ENCODE data around the gene PEX11G.

PEX11G gene

GRCh38 chr19:7526059-7526929 lies 37.5 kb upstream of the PEX11G start:
- Histone ChIP-seq H3K27ac (ENCODE audit: low read depth, low read length) (no peak overlapping the region), H3K4ac (ENCODE audit: low read depth, low read length) (no peak overlapping the region), H2BK120ac (ENCODE audit: insufficient read depth, low read length, poor library complexity) (no peak overlapping the region), H3K27me3 (ENCODE audit: insufficient read depth, low read length) (no peaks in the 10 kb centered on the region), H3K79me1 (ENCODE audit: low read length) (peaks cover 7% of the 10 kb centered on the region), H3K36me3 (ENCODE audit: control insufficient read depth in 1 of 2, insufficient read depth in 2 of 2, low read length in 2 of 2) (peaks cover 52 to 54% of the 10 kb centered on the region in 2 experiments), H3K79me2 (ENCODE audit: control insufficient read depth, insufficient read depth, low read length, poor library complexity) (peaks cover 6% of the 10 kb centered on the region), H3K4me2 (ENCODE audit: low read length) (no peak overlapping the region), H3K18ac (ENCODE audit: low read length) (no peak overlapping the region), H2BK12ac (ENCODE audit: low read length) (no peak overlapping the region), H2BK5ac (ENCODE audit: low read depth, low read length, poor library complexity) (no peak overlapping the region), H3K9me3 (ENCODE audit: insufficient read depth, low read depth, low read length) (peaks cover 4% of the 10 kb centered on the region), H4K91ac (ENCODE audit: low read depth, low read length) (no peak overlapping the region), H3K23ac (ENCODE audit: low read length) (no peak overlapping the region), H2AK5ac (ENCODE audit: low read length) (no peak overlapping the region), H3K4me3 (ENCODE audit: low read depth, low read length) (no peak overlapping the region), H2AFZ (ENCODE audit: insufficient read depth, low read length, poor library complexity) (no peak overlapping the region), H3K9ac (ENCODE audit: low read length) (no peak overlapping the region), H4K12ac (ENCODE audit: low read depth, low read length) (no peak overlapping the region), H4K8ac (ENCODE audit: low read depth, low read length) (no peak overlapping the region), H3K4me1 (ENCODE audit: control insufficient read depth in 1 of 2, insufficient read depth in 2 of 2, low read length in 2 of 2) (peaks cover 4 to 7% of the 10 kb centered on the region in 2 experiments), H3K14ac (ENCODE audit: low read length) (no peak overlapping the region)
- no peak for DNase-seq
- WGBS (ENCODE audit: extremely low coverage, insufficient coverage, insufficient read length): no CpG with 5 or more reads among the region's 31 CpGs

- no CpG with 5 or more reads among the region's 20 CpGs for WGBS (ENCODE audit: extremely low coverage, insufficient coverage, insufficient read length)
- Histone ChIP-seq H4K12ac (ENCODE audit: low read depth, low read length) (no peak overlapping the region), H3K18ac (ENCODE audit: low read length) (no peak overlapping the region)
Observed at GRCh38 chr19:7524992-7525739, 36.3 kb upstream of the PEX11G start.

GRCh38 chr19:7524523-7524922 lies 35.7 kb upstream of the PEX11G start:
- Histone ChIP-seq H3K14ac (ENCODE audit: low read length) (no peak overlapping the region), H3K27me3 (ENCODE audit: insufficient read depth, low read length) (no peaks in the 10 kb centered on the region), H4K91ac (ENCODE audit: low read depth, low read length) (no peak overlapping the region), H3K27ac (ENCODE audit: low read depth, low read length) (no peak overlapping the region), H4K8ac (ENCODE audit: low read depth, low read length) (no peak overlapping the region), H3K79me2 (ENCODE audit: control insufficient read depth, insufficient read depth, low read length, poor library complexity) (peaks cover 6% of the 10 kb centered on the region), H2AK5ac (ENCODE audit: low read length) (no peak overlapping the region), H3K9ac (ENCODE audit: low read length) (no peak overlapping the region), H2BK12ac (ENCODE audit: low read length) (no peak overlapping the region), H3K9me3 (ENCODE audit: insufficient read depth, low read depth, low read length) (peaks cover 4% of the 10 kb centered on the region), H3K4me2 (ENCODE audit: low read length) (no peak overlapping the region), H3K36me3 (ENCODE audit: control insufficient read depth in 1 of 2, insufficient read depth in 2 of 2, low read length in 2 of 2) (peaks cover 54 to 58% of the 10 kb centered on the region in 2 experiments), H3K4ac (ENCODE audit: low read depth, low read length) (no peak overlapping the region), H2BK5ac (ENCODE audit: low read depth, low read length, poor library complexity) (no peak overlapping the region), H4K12ac (ENCODE audit: low read depth, low read length) (no peak overlapping the region), H3K23ac (ENCODE audit: low read length) (no peak overlapping the region), H3K18ac (ENCODE audit: low read length) (no peak overlapping the region), H3K4me3 (ENCODE audit: low read depth, low read length) (no peak overlapping the region), H2BK120ac (ENCODE audit: insufficient read depth, low read length, poor library complexity) (no peak overlapping the region), H2AFZ (ENCODE audit: insufficient read depth, low read length, poor library complexity) (no peak overlapping the region), H3K4me1 (ENCODE audit: control insufficient read depth in 1 of 2, insufficient read depth in 2 of 2, low read length in 2 of 2) (peaks cover 4 to 7% of the 10 kb centered on the region in 2 experiments), H3K79me1 (ENCODE audit: low read length) (peaks cover 7% of the 10 kb centered on the region)
- no CpG with 5 or more reads among the region's 5 CpGs for WGBS (ENCODE audit: extremely low coverage, insufficient coverage, insufficient read length)
- DNase-seq: no peak

More at GRCh38 chr19:7524992-7525739, 36.3 kb upstream of the PEX11G start:
- no peak overlapping the region for H3K14ac ChIP-seq (ENCODE audit: low read length)
- peaks cover 7% of the 10 kb centered on the region for H3K79me1 ChIP-seq (ENCODE audit: low read length)
- H4K91ac ChIP-seq (ENCODE audit: low read depth, low read length): no peak overlapping the region
- no peak overlapping the region for H2BK12ac ChIP-seq (ENCODE audit: low read length)
- H2AFZ ChIP-seq (ENCODE audit: insufficient read depth, low read length, poor library complexity): no peak overlapping the region
- no peak overlapping the region for H2BK120ac ChIP-seq (ENCODE audit: insufficient read depth, low read length, poor library complexity)
- no peak overlapping the region for H3K27ac ChIP-seq (ENCODE audit: low read depth, low read length)
- H4K8ac ChIP-seq (ENCODE audit: low read depth, low read length): no peak overlapping the region
- no peak overlapping the region for H3K4me3 ChIP-seq (ENCODE audit: low read depth, low read length)
- no peak overlapping the region for H2AK5ac ChIP-seq (ENCODE audit: low read length)
- H3K4me2 ChIP-seq (ENCODE audit: low read length): no peak overlapping the region
- H3K79me2 ChIP-seq (ENCODE audit: control insufficient read depth, insufficient read depth, low read length, poor library complexity): peaks cover 6% of the 10 kb centered on the region
- H2BK5ac ChIP-seq (ENCODE audit: low read depth, low read length, poor library complexity): no peak overlapping the region
- no peak for DNase-seq
- no peak overlapping the region for H3K23ac ChIP-seq (ENCODE audit: low read length)
- peaks cover 54 to 58% of the 10 kb centered on the region in 2 experiments for H3K36me3 ChIP-seq (ENCODE audit: control insufficient read depth in 1 of 2, insufficient read depth in 2 of 2, low read length in 2 of 2)
- H3K27me3 ChIP-seq (ENCODE audit: insufficient read depth, low read length): no peaks in the 10 kb centered on the region
- peaks cover 4% of the 10 kb centered on the region for H3K9me3 ChIP-seq (ENCODE audit: insufficient read depth, low read depth, low read length)
- H3K4me1 ChIP-seq (ENCODE audit: control insufficient read depth in 1 of 2, insufficient read depth in 2 of 2, low read length in 2 of 2): peaks cover 4 to 7% of the 10 kb centered on the region in 2 experiments
- H3K9ac ChIP-seq (ENCODE audit: low read length): no peak overlapping the region
- no peak overlapping the region for H3K4ac ChIP-seq (ENCODE audit: low read depth, low read length)

GRCh38 chr19:7522923-7523667 lies 34.3 kb upstream of the PEX11G start:
- Histone ChIP-seq H3K27me3 (ENCODE audit: insufficient read depth, low read length) (no peaks in the 10 kb centered on the region), H3K9ac (ENCODE audit: low read length) (peak overlapping the region; percentile 21), H3K79me1 (ENCODE audit: low read length) (peaks cover 7% of the 10 kb centered on the region), H2AFZ (ENCODE audit: insufficient read depth, low read length, poor library complexity) (peak overlapping the region; percentile 56), H3K4me1 (ENCODE audit: control insufficient read depth in 1 of 2, insufficient read depth in 2 of 2, low read length in 2 of 2) (peaks cover 4 to 7% of the 10 kb centered on the region in 2 experiments), H3K36me3 (ENCODE audit: control insufficient read depth in 1 of 2, insufficient read depth in 2 of 2, low read length in 2 of 2) (peaks cover 45 to 49% of the 10 kb centered on the region in 2 experiments), H3K23ac (ENCODE audit: low read length) (no peak overlapping the region), H4K91ac (ENCODE audit: low read depth, low read length) (peak overlapping the region; percentile 28), H3K14ac (ENCODE audit: low read length) (peak overlapping the region; percentile 65), H2BK12ac (ENCODE audit: low read length) (no peak overlapping the region), H3K27ac (ENCODE audit: low read depth, low read length) (no peak overlapping the region), H4K12ac (ENCODE audit: low read depth, low read length) (no peak overlapping the region), H2AK5ac (ENCODE audit: low read length) (no peak overlapping the region), H3K4me2 (ENCODE audit: low read length) (peak overlapping the region; percentile 96), H3K9me3 (ENCODE audit: insufficient read depth, low read depth, low read length) (peaks cover 3% of the 10 kb centered on the region), H3K4ac (ENCODE audit: low read depth, low read length) (peak overlapping the region; percentile 50), H3K4me3 (ENCODE audit: low read depth, low read length) (peak overlapping the region; percentile 93), H3K18ac (ENCODE audit: low read length) (peak overlapping the region; percentile 77), H2BK5ac (ENCODE audit: low read depth, low read length, poor library complexity) (peak overlapping the region; percentile 38), H3K79me2 (ENCODE audit: control insufficient read depth, insufficient read depth, low read length, poor library complexity) (peaks cover 6% of the 10 kb centered on the region), H2BK120ac (ENCODE audit: insufficient read depth, low read length, poor library complexity) (no peak overlapping the region), H4K8ac (ENCODE audit: low read depth, low read length) (peak overlapping the region; percentile 79)
- no CpG with 5 or more reads among the region's 23 CpGs for WGBS (ENCODE audit: extremely low coverage, insufficient coverage, insufficient read length)
- peak; percentile 45 to 68 for DNase-seq
